Coronary artery (tissue), 2 donors: ENCODE measurements around the gene LZTFL1.

Source experiments
- DNase-seq: peaks from one replicate; pipeline ENCODE4 v3.0.0-alpha.2; 2017; ENCODE audit warnings: low spot score
- H3K27ac ChIP-seq, 2 donors: fragments of 200-600 bp; sonication (generic); one replicate each; pipeline ENCODE4 v1.5.1; 2016 to 2019
- H3K4me3 ChIP-seq: fragments of 200-600 bp; sonication (generic); 2 replicates; pipeline ENCODE4 v1.5.1; 2016; ENCODE audit warnings: mild to moderate bottlenecking, moderate library complexity
- TF ChIP-seq, protein P1 (sequence below): fragments of 200-600 bp; sonication (generic); IDR thresholded peaks from one replicate; pipeline ENCODE4 v1.5.1; 2019; ENCODE audit warnings: antibody characterized with exemption

Gene LZTFL1

GRCh38 chr3:45775571-45776300, 66.2 kb downstream of the LZTFL1 start:
- DNase-seq = peak; percentile 46
- TF ChIP-seq, protein P1, sequence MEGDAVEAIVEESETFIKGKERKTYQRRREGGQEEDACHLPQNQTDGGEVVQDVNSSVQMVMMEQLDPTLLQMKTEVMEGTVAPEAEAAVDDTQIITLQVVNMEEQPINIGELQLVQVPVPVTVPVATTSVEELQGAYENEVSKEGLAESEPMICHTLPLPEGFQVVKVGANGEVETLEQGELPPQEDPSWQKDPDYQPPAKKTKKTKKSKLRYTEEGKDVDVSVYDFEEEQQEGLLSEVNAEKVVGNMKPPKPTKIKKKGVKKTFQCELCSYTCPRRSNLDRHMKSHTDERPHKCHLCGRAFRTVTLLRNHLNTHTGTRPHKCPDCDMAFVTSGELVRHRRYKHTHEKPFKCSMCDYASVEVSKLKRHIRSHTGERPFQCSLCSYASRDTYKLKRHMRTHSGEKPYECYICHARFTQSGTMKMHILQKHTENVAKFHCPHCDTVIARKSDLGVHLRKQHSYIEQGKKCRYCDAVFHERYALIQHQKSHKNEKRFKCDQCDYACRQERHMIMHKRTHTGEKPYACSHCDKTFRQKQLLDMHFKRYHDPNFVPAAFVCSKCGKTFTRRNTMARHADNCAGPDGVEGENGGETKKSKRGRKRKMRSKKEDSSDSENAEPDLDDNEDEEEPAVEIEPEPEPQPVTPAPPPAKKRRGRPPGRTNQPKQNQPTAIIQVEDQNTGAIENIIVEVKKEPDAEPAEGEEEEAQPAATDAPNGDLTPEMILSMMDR = no peak
- Histone ChIP-seq H3K27ac (no peak overlapping the region), H3K4me3 (no peak overlapping the region)

DNA sequence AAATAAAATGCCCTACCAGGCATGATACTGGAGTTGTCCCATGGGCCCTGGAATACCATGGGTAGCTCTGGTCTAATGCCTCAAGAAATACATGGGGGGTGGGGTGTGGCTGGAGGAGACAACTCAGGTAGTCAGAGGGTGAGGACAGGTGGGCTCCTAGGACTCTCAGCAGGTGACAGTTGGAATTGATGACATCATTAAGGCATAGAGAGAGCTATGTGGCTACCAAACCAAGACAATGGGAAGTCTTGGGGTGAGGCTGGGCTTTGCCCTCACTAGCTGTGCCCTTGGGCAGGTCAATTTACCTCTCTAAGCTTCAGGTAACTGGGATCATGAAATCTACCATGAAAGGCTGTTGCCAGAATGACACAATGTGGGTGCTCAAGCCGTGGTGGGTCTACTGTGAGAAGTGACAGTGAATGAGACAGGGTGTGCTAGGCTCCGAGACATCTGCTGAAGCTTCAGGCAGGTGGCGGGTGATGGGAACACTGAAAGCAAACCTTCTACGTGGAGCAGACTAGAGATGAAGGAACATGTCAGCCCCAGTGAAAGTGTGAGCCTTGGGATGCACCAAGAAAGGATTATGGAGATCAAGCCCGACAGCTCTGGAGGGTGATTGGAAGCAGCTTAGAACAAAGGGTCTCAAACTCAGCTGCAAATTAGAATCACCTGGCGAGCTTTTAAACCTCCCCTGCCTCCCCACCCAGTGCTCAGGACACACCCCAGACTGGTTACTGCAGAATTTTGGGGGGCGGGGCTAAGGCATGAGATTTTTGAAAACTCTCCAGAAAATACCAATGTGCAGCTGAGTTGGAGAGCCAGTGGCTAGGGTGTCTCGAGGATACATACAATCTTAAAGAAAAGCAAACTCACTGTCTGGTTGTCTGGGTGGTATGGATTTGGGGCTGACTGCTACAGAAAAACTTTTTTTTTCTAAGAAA, 67.1 kb downstream of the LZTFL1 start:
- Histone ChIP-seq H3K27ac (no peak overlapping the region), H3K4me3 (no peak overlapping the region)
- DNase-seq = peak; percentile 59
- TF ChIP-seq, protein P1 = no peak

DNA sequence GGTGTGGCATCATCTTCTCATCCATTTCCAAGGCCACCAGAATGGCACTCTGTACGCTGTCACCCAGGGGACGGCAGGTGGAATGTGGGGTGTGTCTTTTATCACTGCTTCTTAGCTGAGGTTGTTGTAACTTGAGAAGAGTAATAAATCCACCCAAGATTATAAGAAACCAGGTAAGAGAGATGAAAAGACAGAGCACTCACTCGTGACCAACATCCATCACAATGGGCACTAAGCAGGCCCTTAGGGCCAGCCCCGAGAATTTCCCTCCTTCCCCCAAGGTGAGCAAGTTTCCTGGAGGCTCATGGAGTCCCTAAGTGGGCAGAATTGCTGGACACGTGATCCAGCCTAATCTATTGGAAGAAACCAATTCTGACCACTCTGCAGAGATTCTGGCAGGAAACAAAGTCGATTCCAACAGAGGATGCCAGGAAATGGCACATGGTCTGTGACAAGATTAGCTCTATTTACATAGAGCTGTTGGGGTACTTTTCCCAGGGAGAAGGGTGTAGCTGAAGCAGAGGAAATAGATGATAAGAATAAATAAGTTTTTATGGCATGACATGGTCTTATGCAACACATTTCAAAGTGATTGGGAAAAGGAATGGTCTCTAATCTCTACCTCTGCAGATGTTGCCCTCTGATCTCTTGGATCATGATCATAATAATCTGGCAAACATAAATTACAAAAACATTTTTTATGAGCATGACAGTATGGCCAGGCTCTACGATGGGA, 68.0 kb downstream of the LZTFL1 start:
- Histone ChIP-seq H3K27ac (no peak overlapping the region), H3K4me3 (no peak overlapping the region)
- TF ChIP-seq, protein P1 = no peak
- peak; percentile 4 for DNase-seq
